Stimulated activated CD8-positive, alpha-beta memory T cell treated with anti-CD3 and anti-CD28 coated beads, Interleukin-4, amount 100 ng/mL, for 1 hour (primary cell): ENCODE data around the gene NR2F2.

Experiments used
- DNase-seq, 2 donors: peaks; one replicate each; pipeline ENCODE4 v3.0.0-alpha.2; 2020; ENCODE audit warnings: low read depth in 2 of 2, low spot score in 1 of 2

The NR2F2 gene

DNA sequence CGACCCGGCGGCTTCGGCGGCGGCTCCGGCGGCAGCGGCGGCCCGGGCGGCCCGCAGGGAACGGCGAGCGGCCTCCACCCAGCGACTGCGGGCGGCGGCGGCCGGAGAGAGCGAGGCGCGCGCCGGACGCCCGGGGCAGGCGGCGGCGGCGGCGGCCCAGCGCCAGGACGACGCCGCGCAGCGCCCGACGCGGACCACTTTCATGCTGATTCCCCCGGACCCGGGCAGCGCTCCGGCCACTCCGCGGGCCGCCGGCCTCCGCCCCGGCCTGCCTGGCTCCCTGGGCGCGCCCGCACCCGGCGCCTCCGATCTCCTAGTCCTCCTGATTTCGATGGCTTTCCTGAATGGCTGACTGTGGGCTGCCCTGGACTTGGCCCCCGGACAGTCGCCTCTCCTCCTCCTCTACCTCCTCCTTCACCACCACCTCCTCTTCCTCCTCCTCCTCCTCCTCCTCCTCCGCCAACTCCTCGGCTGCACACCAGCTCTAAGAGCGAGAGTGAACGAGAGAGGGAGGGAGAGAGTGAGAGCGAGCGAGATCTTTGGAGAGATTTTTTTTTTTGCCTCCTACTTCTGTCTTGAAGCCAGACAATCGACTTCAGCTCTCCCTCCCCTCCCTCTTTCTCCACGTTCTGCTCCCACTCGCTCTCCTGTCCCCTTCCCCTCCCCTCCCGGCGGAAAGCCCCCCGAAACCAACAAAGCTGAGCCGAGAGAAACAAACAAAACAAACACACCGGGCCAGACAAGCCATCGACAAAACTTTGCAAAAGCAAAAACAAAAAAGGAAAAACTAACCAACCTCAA is 844 bp downstream of the NR2F2 start:
- no peak for DNase-seq

DNA sequence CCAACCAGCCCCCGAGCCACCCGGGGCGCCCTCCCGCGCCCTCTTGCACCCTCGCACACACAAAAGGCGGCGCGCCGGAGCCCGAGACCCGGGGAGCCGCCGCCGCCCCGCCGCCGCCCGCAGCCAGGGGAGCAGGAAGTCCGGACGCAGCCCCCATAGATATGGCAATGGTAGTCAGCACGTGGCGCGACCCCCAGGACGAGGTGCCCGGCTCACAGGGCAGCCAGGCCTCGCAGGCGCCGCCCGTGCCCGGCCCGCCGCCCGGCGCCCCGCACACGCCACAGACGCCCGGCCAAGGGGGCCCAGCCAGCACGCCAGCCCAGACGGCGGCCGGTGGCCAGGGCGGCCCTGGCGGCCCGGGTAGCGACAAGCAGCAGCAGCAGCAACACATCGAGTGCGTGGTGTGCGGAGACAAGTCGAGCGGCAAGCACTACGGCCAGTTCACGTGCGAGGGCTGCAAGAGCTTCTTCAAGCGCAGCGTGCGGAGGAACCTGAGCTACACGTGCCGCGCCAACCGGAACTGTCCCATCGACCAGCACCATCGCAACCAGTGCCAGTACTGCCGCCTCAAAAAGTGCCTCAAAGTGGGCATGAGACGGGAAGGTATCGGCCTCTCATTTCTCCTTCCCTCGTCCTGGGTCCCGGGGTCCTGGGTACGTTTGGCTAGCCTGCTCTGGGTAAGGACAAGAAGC is 1.6 kb downstream of the NR2F2 start:
- DNase-seq = no peak

DNA sequence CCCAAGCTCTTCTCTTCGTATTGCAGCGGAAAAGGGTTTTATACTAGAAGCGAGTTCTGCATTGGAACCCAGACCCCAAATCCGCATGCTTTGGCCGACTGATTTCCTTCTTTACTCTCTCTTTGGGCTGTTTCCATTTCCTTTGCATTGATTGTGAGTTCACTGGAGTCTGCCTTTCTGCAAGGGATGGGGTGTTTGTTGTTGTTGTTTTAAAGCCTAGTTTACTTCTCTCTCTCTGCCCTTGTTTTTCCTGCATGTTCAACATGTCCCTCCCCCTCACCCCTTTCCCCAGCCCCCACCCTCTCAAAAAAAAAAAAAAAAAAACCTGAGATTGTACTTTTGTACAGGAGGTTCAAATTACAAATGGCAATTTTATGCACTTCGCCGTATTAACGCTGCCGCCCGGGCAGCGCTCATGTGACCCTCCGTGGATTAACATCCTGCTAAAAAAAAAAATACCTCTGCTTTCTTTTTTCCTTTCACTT is 2.2 kb downstream of the NR2F2 start:
- no peak for DNase-seq

DNA sequence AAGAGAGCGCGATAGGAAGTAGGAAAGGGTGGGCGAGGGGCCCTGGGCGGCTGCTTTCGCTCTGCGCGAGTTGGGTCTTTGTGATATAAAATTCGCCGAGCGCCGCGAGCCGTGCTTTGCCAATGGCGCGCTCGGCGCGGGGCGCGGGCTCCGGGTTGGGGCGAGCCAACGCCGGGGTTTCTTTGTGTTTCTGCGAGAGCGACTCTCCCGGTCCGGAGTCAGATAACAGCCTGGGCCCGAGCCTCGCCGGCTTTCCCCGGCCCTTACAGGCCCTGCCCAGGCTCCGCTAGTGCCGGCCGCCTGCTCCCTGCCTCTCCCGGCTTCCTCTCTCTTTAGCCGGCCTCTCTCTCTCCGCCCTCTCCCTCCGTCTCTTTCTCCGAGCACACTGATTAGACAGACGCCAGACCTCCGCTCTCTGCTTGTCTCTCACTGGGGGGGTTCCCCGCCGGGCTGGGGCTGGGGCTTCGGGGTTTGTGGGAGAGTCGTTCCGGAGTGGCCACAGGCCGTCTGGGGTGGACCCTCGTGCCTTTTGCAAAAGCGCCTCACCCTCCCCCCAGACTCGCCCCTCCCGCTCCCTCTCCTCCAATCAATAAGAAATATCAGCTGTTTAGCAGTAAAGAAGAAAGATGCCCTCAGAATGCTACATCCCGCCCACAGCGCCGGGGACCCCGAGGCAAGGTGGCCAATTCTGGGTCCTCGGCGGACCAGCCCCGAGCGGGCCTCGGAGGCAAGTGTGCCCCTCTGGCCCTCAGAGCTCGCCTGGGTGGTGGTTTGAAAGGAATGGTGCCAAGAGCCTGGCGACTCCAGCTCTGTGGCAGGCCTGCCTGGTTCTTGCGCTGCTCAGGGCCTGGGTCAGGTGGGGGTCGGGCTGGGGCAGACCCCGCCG is 2.9 kb downstream of the NR2F2 start:
- DNase-seq = no peak

DNA sequence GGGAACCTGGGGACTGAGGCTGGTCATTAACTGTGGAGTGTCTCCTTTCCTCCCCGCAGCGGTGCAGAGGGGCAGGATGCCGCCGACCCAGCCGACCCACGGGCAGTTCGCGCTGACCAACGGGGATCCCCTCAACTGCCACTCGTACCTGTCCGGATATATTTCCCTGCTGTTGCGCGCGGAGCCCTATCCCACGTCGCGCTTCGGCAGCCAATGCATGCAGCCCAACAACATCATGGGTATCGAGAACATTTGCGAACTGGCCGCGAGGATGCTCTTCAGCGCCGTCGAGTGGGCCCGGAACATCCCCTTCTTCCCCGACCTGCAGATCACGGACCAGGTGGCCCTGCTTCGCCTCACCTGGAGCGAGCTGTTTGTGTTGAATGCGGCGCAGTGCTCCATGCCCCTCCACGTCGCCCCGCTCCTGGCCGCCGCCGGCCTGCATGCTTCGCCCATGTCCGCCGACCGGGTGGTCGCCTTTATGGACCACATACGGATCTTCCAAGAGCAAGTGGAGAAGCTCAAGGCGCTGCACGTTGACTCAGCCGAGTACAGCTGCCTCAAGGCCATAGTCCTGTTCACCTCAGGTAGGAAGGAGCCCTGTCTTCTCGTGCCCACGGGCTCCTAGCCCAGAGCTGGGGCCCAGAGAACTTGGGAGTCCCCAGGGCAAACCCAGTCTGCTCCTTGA is 3.7 kb downstream of the NR2F2 start:
- no peak for DNase-seq

DNA sequence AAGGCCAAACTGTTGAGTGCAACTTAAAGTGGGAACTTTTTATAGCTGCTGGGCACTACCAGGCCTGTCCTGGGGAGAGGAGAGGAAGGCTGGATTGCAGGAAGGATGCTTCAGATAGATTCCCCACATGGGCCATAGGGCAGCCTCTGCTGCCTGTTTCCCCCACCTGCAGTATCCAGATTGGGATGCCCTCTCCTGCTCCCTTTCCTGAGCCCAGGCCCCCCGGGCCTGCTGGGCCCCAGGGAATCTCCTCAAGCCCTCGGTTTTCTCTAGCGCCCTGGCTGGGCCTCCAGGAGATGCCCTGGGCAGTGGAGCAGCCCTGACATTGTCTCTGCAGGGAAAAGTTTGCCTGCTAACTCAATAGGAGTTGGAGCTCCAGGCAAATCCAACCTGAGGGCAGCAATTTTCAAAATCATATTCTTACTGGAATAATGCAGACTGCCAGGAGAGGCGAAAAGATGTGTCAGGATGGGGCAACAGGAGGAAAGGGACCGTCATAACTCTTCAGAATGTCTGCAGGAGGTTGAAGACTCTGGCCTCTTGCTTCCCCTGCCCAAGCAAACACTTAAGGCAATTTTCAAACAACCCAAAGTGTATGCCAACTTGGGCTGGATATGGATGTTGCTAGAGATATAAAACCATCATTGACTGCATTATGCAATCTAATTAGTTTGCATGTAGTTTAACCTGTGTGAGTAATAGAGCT is 4.4 kb downstream of the NR2F2 start:
- DNase-seq = no peak

DNA sequence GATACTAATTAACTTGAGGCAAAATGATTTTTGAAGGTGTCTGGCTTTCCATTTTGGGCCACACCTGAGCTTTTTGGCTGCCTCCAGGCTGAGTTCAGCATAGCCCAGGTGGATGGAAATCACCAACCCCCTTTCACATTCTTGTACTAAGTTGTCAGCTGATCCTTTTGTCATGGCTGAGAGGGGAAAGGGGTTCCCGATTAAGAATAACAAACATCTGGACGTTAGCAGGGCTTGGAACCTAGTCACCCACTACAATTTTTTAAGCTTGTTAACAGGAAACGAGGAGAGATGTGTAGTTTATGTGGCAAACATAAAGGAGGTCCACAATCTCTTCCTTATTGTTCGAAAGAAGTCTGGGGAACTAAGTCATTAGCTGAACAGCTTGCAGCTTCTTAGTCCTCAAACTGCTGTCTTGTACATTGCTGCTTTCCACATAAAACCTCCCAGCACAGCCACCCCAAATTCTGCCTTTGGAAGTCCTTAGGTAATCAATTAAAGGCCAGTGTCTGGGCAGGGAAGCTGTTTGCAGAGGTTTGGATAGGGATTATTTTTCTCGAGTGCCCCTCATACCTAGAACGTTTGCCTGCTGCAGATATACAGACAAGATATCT is 5.0 kb downstream of the NR2F2 start:
- DNase-seq = no peak

DNA sequence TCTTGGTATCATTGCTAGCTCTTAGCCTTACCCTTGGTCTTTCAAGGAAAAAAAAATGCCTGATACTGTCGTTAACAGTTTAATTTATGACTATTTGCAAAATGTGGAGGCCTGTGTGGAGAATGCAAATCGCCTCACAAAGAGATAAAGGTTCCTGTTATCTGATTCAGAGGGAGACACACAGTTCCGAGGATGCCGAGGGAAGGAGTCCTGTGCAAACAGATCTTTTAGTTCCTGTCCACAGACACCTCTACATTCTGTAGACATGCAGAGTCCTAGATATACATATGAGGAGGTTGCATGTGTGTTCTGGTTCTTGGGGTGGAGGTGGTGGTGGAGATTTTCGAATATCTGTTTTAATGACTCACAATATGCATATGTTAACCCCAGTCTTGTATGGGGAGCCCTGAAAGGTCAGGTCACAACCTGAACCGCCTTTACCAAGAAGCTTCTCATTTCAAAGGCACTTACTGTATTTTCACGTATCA is 5.7 kb downstream of the NR2F2 start:
- DNase-seq = no peak

DNA sequence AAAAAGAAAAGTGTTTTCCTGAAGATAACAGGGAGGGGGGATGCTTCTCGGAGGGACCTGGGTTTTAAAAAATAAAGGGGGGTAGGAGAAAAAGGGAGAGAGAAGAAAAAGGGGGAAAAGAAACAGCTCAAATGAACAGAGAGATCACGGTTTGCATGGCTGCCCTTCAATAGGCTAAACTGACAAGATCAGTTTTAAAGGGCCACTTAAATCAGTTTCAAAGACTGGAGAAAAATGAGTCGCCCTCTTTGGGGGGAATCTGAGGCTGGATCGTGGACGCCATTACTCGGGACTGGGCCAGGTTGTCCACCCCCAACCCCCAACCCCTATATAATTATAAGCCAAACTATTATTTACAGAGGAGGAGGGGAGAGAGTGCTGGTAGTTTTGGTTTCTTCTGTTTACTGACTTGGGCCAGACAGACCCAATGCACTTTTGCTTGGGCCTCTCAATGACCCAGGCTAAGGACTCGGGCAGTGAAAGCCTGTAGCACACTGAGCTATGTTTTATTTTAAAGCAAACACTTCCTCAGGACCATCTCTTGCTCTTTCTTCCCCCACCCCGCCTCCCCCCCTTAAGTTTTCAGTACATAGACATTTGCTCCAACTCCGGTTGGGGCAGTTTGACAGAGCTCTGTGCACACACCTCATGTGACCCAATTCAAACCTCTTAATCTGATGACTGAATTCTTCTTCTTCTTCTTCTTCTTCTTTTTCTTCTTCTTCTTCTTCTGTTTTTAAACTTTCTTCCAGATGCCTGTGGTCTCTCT is 6.3 kb downstream of the NR2F2 start:
- no peak for DNase-seq

DNA sequence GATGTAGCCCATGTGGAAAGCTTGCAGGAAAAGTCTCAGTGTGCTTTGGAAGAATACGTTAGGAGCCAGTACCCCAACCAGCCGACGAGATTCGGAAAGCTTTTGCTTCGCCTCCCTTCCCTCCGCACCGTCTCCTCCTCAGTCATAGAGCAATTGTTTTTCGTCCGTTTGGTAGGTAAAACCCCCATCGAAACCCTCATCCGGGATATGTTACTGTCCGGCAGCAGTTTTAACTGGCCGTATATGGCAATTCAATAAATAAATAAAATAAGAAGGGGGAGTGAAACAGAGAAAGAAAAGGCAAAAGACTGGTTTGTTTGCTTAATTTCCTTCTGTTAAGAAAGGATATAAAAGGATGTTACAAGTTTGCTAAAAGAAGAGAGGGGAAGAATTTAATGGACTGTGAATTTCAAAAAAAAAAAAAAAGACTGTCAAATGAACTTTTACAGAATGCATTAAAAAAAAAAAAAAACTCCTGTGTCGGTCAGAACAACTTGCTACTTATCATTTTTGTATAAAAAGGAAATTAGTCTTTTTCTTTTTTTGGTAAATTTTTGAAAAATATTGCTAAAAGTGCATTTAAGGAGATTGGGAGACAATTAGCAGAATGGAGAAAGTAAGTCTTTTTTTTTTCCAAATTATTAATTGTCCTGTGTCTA is 7.0 kb downstream of the NR2F2 start:
- DNase-seq = no peak

DNA sequence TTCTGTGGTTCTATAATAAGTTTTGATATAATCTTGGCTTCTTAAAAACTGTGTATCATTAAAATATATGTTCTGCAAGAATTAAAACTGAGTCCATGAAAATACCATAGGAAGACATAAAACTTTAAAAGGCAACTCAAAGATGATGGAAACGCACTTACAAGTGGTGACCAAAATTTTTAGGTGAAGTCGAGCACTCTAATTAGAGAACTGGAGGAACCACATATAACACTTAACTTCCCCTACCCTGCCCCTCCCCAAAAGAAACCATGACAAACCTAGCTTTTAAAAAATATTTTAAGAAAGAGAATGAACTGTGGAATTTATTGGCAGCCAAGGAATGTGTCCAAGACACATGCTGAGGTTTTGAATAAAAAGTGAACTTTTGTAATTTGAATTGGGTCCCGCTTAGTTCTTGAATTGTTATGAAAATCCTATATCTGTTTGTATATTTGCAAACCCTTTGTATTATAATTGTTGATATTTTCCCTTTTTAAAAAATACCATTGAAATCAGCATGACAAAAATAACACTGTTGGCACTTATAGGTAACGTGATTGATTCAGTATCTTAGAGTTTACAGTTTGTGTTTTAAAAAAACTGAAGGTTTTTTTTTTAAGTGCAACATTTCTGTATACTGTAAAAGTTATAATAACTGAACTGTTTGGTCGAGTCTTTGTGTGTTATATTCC is 7.7 kb downstream of the NR2F2 start:
- DNase-seq = no peak

DNA sequence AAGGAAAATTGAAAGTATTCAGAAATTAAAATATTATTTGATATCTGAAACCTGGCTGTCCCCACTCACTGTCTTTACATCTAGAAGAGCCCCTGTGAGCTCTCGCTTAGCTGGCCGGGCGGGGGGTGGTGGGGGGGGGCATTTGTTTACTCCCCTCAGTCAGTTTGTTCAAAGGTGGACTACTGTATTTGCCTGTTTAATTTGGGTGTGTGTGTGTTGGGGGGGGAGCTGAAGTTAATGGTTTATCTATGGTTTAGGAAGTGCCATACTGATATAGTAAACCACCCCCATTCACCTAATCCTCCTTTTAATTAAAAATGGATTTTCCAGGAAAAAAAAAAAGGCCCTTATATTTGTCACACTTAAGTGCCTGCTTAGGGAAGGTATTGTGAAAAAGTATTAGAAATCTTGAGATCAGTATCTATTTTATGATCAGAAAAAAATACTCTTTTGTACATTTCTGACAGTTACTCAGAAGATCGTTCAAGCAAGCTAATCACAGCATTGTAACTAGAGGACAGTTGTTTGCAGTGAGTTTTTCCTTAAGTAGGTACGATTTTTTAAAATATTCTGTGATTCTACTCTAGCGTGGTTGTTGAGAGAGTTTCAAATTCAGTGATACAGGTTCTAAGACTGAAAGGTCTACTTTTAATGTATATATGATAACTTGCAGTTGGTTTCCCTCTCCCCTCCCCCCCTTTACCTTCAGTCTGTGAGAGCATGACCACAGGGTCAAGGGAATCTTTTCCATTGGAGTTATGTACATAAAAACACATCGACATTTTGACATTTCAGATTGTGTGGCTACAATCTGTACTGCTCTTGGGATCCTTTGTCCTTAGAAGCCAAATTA is 8.5 kb downstream of the NR2F2 start:
- no peak for DNase-seq

DNA sequence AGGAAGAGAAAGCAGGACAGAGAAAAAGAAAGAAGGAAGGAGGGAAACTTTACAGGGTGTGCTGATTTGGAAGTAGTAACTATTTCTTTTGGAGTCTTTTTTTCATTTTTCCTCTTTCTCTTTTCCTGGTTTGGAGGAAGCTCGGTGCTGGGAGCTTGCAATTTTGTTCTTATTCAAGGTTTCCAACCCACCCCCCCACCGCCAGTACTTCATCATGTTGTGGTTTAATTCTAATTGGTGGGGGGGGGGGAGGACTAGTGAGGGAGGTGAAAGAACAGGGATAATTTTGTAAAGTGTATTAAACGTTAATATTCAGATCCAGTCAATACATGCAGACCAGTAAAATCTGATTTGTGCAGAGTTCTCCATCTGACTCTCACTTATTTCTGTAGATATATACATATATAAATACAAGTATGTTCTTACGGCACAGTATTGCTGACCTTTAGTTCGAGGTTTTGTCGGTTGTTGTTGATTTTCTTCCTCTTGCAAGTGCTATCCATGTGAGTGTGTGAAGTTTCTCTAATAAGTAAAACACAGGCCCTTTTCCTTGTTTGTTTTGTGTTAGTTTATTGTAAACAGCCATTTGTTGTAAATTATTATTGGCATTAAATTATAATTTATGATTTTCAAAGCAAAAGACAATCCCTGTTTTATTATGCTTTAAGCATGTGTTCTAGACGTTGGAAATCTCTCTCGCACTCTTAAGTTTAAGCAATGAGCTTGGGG is 9.3 kb downstream of the NR2F2 start:
- DNase-seq = no peak

DNA sequence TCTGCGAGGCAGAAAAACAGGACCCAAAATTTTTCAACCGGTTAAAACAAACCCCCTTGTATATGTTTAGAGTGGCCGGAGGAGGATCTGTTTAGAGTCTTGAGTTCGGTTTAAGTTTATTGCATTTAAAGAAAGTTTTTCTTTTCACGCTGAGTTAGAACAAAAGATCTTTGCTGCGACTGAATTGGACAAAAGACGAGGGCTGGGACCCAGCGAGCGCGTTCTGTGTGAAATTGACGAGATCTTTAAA is 9.8 kb downstream of the NR2F2 start:
- no peak for DNase-seq

DNA sequence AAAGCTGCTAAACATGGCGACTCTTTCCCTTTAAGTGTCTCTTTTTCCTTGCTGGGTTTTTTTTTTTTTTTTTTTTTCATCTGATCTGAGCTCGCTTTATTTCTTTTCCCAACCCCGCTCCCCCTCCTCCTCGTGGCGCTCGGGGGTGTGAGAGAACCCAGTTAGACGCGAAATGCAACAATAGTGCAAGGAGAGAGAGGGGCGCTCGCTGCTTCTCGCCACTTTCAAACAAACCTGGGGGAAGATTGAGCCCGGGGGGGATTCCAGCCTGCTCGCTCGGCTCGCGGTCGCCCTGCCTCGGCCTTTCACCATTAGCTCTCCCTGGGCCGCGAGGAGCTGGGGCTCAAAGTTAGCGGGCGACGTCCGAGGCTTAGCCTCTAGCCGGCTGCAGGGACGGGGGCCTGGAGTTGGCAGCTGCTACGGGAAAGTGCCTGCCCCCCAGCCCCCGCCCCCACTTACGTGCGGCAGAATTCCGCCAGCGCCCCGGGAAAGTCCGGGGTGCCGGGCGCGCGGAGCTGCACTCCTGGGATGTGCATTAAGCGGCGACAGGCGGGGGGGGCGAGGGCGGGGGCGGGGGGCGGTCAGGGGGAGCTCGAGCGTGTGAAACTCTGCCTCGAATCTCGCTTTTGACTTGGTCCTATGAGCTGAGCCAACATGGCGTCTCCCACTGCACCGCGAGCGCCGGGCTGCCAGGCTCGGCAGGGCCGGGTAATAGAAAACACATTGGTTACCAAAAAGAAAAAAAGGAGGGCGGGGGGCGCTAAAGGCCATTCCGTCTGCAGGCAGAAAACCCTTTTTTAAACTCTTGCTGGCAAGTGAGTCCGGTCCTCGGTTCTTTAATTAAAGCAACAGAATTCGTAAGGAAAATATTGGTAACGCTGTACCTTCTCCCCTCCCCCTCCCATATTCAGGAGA is 10.4 kb downstream of the NR2F2 start:
- no peak for DNase-seq
